GM20431 (cell line): ENCODE results near the gene CYTIP.

Source experiments
- in situ Hi-C: fragments of 300-500 bp; cut with MseI, MboI; formaldehyde crosslinking; loops from one replicate; pipeline ENCODE4 v1.15.0; 2020; ENCODE audit warnings: low sequenced_read_pairs; ENCODE audit not compliant: unreplicated experiment

CYTIP gene

GRCh38 chr2:157443795-157444640, at the start of gene CYTIP:
Gene CYTIP (minus strand): TSS chr2:157444089. CDS start chr2:157444020, 69 bp downstream.
- in situ Hi-C loops: no loop called here

GRCh38 chr2:157492189-157492773, 48.4 kb upstream of the CYTIP start:
- in situ Hi-C loops: no loop called here

GRCh38 chr2:157489983-157490382, 46.1 kb upstream of the CYTIP start:
- in situ Hi-C loops: no loop called here

- in situ Hi-C loops: no loop called here
These were observed 45.0 kb upstream of the CYTIP start for GRCh38 chr2:157488877-157489276.

GRCh38 chr2:157487747-157488146, 43.9 kb upstream of the CYTIP start:
- in situ Hi-C loops: no loop called here

- in situ Hi-C loops: no loop called here
These were observed 43.4 kb upstream of the CYTIP start for GRCh38 chr2:157487271-157487610.

GRCh38 chr2:157486596-157487270, 42.8 kb upstream of the CYTIP start:
- in situ Hi-C loops: no loop called here

GRCh38 chr2:157480182-157480961, 36.5 kb upstream of the CYTIP start:
- in situ Hi-C loops: no loop called here

GRCh38 chr2:157479081-157480027, 35.5 kb upstream of the CYTIP start:
- in situ Hi-C loops: no loop called here

GRCh38 chr2:157477919-157478318, 34.0 kb upstream of the CYTIP start:
- in situ Hi-C loops: no loop called here

- in situ Hi-C loops: no loop called here
These were observed 33.2 kb upstream of the CYTIP start for GRCh38 chr2:157476953-157477709.

GRCh38 chr2:157475722-157476390, 32.0 kb upstream of the CYTIP start:
- in situ Hi-C loops: no loop called here

- in situ Hi-C loops: no loop called here
These were observed 29.7 kb upstream of the CYTIP start for GRCh38 chr2:157473581-157473980.

GRCh38 chr2:157471078-157471477, 27.2 kb upstream of the CYTIP start:
- in situ Hi-C loops: no loop called here

GRCh38 chr2:157470321-157470720, 26.4 kb upstream of the CYTIP start:
- in situ Hi-C loops: no loop called here

- in situ Hi-C loops: no loop called here
These were observed 25.8 kb upstream of the CYTIP start for GRCh38 chr2:157469726-157470125.

- in situ Hi-C loops: no loop called here
These were observed 25.2 kb upstream of the CYTIP start for GRCh38 chr2:157468931-157469708.
